Measurements from ENCODE around the gene ABHD17A. TPM values are rescaled to one million over a fixed set of nuclear protein-coding genes. Genes with fewer than 3 reads are reported as not detected.

ABHD17A gene
- polyA plus RNA-seq, 1 donor (not counting 4 experiments of a cell fraction or from before 2014, with no cell fraction given): 27.2 TPM

GRCh38 chr19:1844513-1845124 lies 40.7 kb downstream of the ABHD17A start:
- H3K9ac ChIP-seq (ENCODE audit: control insufficient read depth, extremely low read depth, insufficient read depth, low read length): peak overlapping the region; percentile 72
- DNase-seq (ENCODE audit: low read depth, low spot score) (no peak), FAIRE-seq (no peak)
- H3K79me2 ChIP-seq (ENCODE audit: control insufficient read depth, insufficient read depth, low read length): peaks cover 83% of the 10 kb centered on the region
- H2AFZ ChIP-seq (ENCODE audit: control insufficient read depth, low read length): no peak overlapping the region
- peak overlapping the region in 1 of 3 experiments; percentile 56 for H3K4me3 ChIP-seq (ENCODE audit: control insufficient read depth in 2 of 3, extremely low read depth in 1 of 3, insufficient read depth in 2 of 3, low read depth in 1 of 3, low read length in 3 of 3)
- H4K20me1 ChIP-seq (ENCODE audit: control insufficient read depth, extremely low read depth, insufficient read depth, low read length): peaks cover 29% of the 10 kb centered on the region
- no peaks in the 10 kb centered on the region for H3K9me1 ChIP-seq (ENCODE audit: control insufficient read depth, extremely low read depth, insufficient read depth, low read length)
- no peak for TF ChIP-seq EZH2 (IDR thresholded peaks at IDR 0.05; ENCODE audit: low read length)
- TF ChIP-seq CTCF (optimal IDR thresholded peaks at IDR 0.05 in 1 of 3, IDR thresholded peaks at IDR 0.05 in 1 of 3, conservative IDR thresholded peaks at IDR 0.05 in 1 of 3; ENCODE audit: extremely low read depth in 1 of 3, insufficient read depth in 2 of 3, low read length in 3 of 3): peak in 1 of 3 experiments; percentile 23
- H3K27ac ChIP-seq (ENCODE audit: control insufficient read depth, insufficient read depth, low read length): peak overlapping the region; percentile 73
- no peaks in the 10 kb centered on the region for H3K27me3 ChIP-seq (ENCODE audit: control insufficient read depth, extremely low read depth, insufficient read depth, low read length)
- peaks cover 62% of the 10 kb centered on the region for H3K4me1 ChIP-seq (ENCODE audit: control insufficient read depth, extremely low read depth, insufficient read depth, low read length)
- peaks cover 4 to 18% of the 10 kb centered on the region in 2 experiments for H3K36me3 ChIP-seq (ENCODE audit: control insufficient read depth in 2 of 2, extremely low read depth in 1 of 2, insufficient read depth in 2 of 2, low read length in 2 of 2)
- dilution Hi-C loops (cut with MboI; ENCODE audit: extremely low pct_ligation_motif_present, low sequenced_read_pairs): no loop called here
- H3K9me3 ChIP-seq (ENCODE audit: control insufficient read depth, low read depth, low read length): no peaks in the 10 kb centered on the region
- peak overlapping the region; percentile 82 for H3K4me2 ChIP-seq (ENCODE audit: control insufficient read depth, extremely low read depth, insufficient read depth, low read depth, low read length)

- Histone ChIP-seq H3K27ac (ENCODE audit: control insufficient read depth, insufficient read depth, low read length) (peak overlapping the region; percentile 73), H3K4me2 (ENCODE audit: control insufficient read depth, extremely low read depth, insufficient read depth, low read depth, low read length) (peak overlapping the region; percentile 82), H2AFZ (ENCODE audit: control insufficient read depth, low read length) (no peak overlapping the region), H4K20me1 (ENCODE audit: control insufficient read depth, extremely low read depth, insufficient read depth, low read length) (peaks cover 33% of the 10 kb centered on the region), H3K27me3 (ENCODE audit: control insufficient read depth, extremely low read depth, insufficient read depth, low read length) (no peaks in the 10 kb centered on the region), H3K9me1 (ENCODE audit: control insufficient read depth, extremely low read depth, insufficient read depth, low read length) (no peaks in the 10 kb centered on the region), H3K36me3 (ENCODE audit: control insufficient read depth in 2 of 2, extremely low read depth in 1 of 2, insufficient read depth in 2 of 2, low read length in 2 of 2) (peaks cover 6 to 22% of the 10 kb centered on the region in 2 experiments), H3K4me1 (ENCODE audit: control insufficient read depth, extremely low read depth, insufficient read depth, low read length) (peaks cover 62% of the 10 kb centered on the region), H3K9ac (ENCODE audit: control insufficient read depth, extremely low read depth, insufficient read depth, low read length) (peak overlapping the region; percentile 72), H3K4me3 (ENCODE audit: control insufficient read depth in 2 of 3, extremely low read depth in 1 of 3, insufficient read depth in 2 of 3, low read depth in 1 of 3, low read length in 3 of 3) (peak overlapping the region in 2 of 3 experiments; percentile 22 to 56), H3K9me3 (ENCODE audit: control insufficient read depth, low read depth, low read length) (no peaks in the 10 kb centered on the region), H3K79me2 (ENCODE audit: control insufficient read depth, insufficient read depth, low read length) (peaks cover 88% of the 10 kb centered on the region)
- FAIRE-seq: peak; percentile 72
- DNase-seq (ENCODE audit: low read depth, low spot score): no peak
- dilution Hi-C loops (cut with MboI; ENCODE audit: extremely low pct_ligation_motif_present, low sequenced_read_pairs): no loop called here
- TF ChIP-seq EZH2 (IDR thresholded peaks at IDR 0.05; ENCODE audit: low read length): no peak
- TF ChIP-seq CTCF (optimal IDR thresholded peaks at IDR 0.05 in 1 of 3, IDR thresholded peaks at IDR 0.05 in 1 of 3, conservative IDR thresholded peaks at IDR 0.05 in 1 of 3; ENCODE audit: extremely low read depth in 1 of 3, insufficient read depth in 2 of 3, low read length in 3 of 3): peak; percentile 69 to 76 (median 69)
These were observed 41.5 kb downstream of the ABHD17A start for GRCh38 chr19:1843646-1844394.
